HG02870 (cell line): ENCODE data around the gene RXRA.

Experiments used
- ATAC-seq: cut with Tn5 transposase; IDR thresholded peaks from one replicate; pipeline ENCODE4 v1.9.1; 2021; ENCODE audit warnings: mild to moderate bottlenecking, moderate library complexity; ENCODE audit not compliant: unreplicated experiment

The RXRA gene

GRCh38 chr9:134427153-134427782, 101.0 kb downstream of the RXRA start:
- no peak for ATAC-seq

GRCh38 chr9:134428559-134428958, 102.3 kb downstream of the RXRA start:
- ATAC-seq: no peak

- no peak for ATAC-seq
Observed at GRCh38 chr9:134429007-134429406, 102.8 kb downstream of the RXRA start.

- ATAC-seq: no peak
Observed at GRCh38 chr9:134429481-134429880, 103.2 kb downstream of the RXRA start.

GRCh38 chr9:134431095-134431494, 104.8 kb downstream of the RXRA start:
- ATAC-seq: no peak

GRCh38 chr9:134431626-134432025, 105.4 kb downstream of the RXRA start:
- no peak for ATAC-seq

- ATAC-seq: no peak
Observed at GRCh38 chr9:134432471-134432870, 106.2 kb downstream of the RXRA start.

- ATAC-seq: no peak
Observed at GRCh38 chr9:134433101-134433500, 106.8 kb downstream of the RXRA start.

GRCh38 chr9:134433909-134434882, 107.9 kb downstream of the RXRA start:
- ATAC-seq: no peak

GRCh38 chr9:134434894-134435506, 108.7 kb downstream of the RXRA start:
- ATAC-seq: no peak

- ATAC-seq: no peak
Observed at GRCh38 chr9:134435550-134436378, 109.5 kb downstream of the RXRA start.

- ATAC-seq: no peak
Observed at GRCh38 chr9:134436379-134436762, 110.1 kb downstream of the RXRA start.

GRCh38 chr9:134436911-134437310, 110.7 kb downstream of the RXRA start:
- no peak for ATAC-seq

- ATAC-seq: no peak
Observed at GRCh38 chr9:134437403-134438194, 111.3 kb downstream of the RXRA start.

- ATAC-seq: no peak
Observed at GRCh38 chr9:134438195-134438788, 112.0 kb downstream of the RXRA start.

GRCh38 chr9:134439368-134439784, 113.1 kb downstream of the RXRA start:
- no peak for ATAC-seq

GRCh38 chr9:134440636-134441226, 114.5 kb downstream of the RXRA start:
- ATAC-seq: no peak

GRCh38 chr9:134441227-134442084, 115.2 kb downstream of the RXRA start:
- no peak for ATAC-seq
